ENCODE data around the gene CLMN.

- TF ChIP-seq CTCF (IDR thresholded peaks at IDR 0.05) (no peak), POLR2A (IDR thresholded peaks at IDR 0.05) (no peak)
Observed at GRCh38 chr14:95222870-95223398, 96.8 kb downstream of the CLMN start.

Data from vagina (tissue), 2 donors.